LNCAP (cell line): Measurements from ENCODE around the gene MAP1LC3A.

Source experiments
- TF ChIP-seq, protein P1 (sequence below): fragments of 450-650 bp; IDR thresholded peaks from 2 replicates; pipeline ENCODE4 v1.5.1; 2017; ENCODE audit warnings: mild to moderate bottlenecking

Gene MAP1LC3A

DNA sequence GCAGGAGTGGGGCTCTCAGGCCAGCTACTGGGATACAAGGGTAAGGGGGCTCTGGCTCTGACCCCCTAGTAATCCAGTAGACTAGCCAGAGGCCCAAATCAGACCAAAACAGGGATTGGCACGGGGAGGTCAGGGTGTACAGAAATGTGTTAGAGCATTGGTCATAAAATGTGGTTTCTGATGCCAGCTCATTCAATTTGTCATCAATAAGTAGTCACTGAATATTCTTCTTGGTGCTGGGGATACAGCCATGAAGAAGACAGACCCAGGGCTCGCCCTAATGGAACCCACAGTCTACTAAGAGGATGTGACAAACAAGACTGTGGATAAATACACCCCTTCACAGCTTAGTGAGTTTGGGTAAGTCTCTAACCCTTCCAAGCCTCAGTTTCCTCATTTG, 11.1 kb downstream of the MAP1LC3A start:
- TF ChIP-seq, protein P1, sequence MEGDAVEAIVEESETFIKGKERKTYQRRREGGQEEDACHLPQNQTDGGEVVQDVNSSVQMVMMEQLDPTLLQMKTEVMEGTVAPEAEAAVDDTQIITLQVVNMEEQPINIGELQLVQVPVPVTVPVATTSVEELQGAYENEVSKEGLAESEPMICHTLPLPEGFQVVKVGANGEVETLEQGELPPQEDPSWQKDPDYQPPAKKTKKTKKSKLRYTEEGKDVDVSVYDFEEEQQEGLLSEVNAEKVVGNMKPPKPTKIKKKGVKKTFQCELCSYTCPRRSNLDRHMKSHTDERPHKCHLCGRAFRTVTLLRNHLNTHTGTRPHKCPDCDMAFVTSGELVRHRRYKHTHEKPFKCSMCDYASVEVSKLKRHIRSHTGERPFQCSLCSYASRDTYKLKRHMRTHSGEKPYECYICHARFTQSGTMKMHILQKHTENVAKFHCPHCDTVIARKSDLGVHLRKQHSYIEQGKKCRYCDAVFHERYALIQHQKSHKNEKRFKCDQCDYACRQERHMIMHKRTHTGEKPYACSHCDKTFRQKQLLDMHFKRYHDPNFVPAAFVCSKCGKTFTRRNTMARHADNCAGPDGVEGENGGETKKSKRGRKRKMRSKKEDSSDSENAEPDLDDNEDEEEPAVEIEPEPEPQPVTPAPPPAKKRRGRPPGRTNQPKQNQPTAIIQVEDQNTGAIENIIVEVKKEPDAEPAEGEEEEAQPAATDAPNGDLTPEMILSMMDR: no peak

DNA sequence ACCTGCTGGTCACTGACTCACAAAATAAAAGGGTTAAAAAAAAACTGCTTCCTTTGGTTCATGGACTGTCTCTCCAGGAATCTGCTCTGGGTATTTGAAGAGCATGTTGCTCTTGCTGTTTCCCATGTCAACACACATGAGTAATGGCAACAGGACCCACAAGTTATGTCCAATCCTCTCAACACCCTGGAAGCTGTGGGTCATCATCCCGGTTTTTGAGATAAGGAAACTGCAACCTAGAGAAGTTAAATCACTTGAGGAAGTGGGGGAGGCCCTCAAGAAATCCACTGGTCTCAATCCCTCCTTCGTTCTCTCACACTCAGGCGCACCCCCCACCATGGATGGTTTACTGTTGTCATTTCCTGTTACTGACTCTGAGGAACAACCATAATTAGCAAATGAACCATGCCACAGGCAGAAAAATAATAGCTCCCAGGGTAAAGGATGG, 12.4 kb downstream of the MAP1LC3A start:
- TF ChIP-seq, protein P1: no peak

- TF ChIP-seq, protein P1: no peak
Observed at GRCh38 chr20:34571753-34572152, 13.2 kb downstream of the MAP1LC3A start.

DNA sequence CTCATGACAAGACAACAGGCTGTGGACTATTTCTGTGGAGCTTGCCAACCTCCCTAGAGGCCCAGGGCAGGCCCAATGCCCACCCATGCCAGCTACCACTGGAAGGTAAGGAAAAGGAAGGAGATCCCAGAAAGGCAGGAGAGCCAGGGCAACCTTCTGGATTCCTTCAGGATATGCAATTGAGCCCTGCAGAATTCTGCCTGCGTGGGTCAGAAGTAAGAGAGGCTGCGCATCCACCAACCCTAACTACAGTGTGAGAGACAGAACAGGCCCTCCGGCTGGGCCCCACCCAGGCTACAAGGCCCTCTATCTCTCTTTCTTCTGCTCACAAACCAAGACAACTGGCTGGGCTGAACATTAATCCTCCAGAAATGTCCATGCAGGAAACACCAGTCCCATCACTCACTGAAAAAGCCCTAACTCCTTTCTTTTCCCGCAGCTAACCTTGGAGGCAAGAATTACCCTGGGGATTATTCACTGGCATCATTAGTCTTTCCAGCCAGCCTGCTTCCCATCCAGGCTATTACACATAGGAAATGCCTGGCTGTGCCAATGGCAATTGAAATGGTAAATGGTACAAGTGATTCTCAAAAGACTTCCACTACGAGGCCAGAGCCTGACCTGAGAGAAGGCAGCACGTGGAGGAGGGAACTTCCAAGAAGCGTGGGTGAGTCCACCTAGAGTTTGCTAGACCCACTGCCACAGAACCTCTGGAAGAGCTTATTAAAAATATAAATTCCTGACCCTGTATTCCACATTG, 15.2 kb downstream of the MAP1LC3A start:
- TF ChIP-seq, protein P1: no peak

DNA sequence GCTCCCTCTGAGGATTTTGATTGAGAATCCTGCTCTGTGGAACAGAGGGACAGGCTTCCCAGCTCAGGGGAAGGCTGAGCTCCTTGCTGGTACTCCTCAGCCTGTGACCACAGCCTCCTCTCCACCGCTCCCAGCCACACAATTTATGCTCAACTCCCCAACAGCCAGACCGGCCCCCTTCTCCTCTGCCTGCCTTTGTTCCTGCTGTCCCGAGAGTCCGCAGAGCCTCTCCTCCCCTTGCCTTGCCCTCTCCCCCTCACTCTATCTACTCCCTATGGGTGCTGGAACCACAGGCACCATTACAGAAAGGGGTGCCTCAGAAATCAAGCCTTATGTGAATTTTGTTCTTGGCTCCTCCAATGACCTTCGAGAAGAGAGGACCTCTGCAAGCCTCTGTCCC, 15.9 kb downstream of the MAP1LC3A start:
- TF ChIP-seq, protein P1: no peak

DNA sequence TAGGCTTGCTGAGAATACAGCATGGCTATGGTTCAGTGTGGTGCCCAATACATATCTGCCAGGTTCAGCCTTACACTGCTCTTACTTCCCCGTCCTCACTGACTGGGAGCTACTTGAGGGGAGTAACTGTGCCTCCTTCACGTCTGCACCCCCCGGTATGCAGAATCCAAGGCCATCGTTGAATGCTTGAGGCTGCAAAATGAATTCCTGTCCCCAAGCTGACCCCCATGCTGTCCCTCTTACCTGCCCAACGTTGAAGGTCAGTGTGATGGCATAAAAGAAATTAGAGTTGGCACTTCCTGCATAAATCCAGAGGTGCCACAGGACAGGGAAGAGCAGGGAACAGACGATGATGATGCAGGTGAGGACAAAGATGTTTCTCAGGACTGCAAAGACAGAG, 16.3 kb downstream of the MAP1LC3A start:
- TF ChIP-seq, protein P1: no peak

GRCh38 chr20:34575271-34575670, 16.8 kb downstream of the MAP1LC3A start:
- TF ChIP-seq, protein P1: no peak

DNA sequence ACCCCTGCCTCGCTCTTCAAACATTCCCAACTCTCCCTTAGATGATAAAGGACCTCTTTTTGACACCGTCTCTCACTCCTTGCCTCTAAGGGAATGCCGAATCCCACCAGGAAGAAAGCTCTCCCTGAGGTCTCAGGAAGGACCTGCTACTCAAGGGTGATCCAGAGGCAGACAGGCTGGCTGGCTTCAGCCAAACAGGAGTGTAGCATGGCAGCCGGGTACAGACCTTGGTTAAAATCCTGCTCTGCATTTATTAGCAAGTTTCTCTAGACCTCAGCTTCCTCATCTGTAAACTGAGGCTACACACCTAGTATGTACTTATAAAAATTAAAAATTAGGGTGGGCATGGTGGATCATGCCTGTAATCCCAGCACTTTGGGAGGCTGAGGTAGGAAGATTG, 17.2 kb downstream of the MAP1LC3A start:
- TF ChIP-seq, protein P1: no peak
